HG03280 (cell line): ENCODE data around the gene KLC1.
"Not testable (repeated sequence)": the region's sequence is repeated elsewhere in the genome, so short reads cannot be mapped to it uniquely, and the experiment has no call there.

Source experiments
- ATAC-seq: cut with Tn5 transposase; IDR thresholded peaks from one replicate; pipeline ENCODE4 v1.9.1; 2021; ENCODE audit warnings: mild to moderate bottlenecking, moderate library complexity; ENCODE audit not compliant: unreplicated experiment

Gene KLC1

GRCh38 chr14:103628684-103629502 lies at the start of gene KLC1:
KLC1 (plus strand) TSS chr14:103629211; CDS start chr14:103654565, 25,354 bp downstream.
- ATAC-seq, result peak; percentile 64

GRCh38 chr14:103581206-103581605 lies 47.8 kb upstream of the KLC1 start:
- no peak for ATAC-seq

- ATAC-seq, result no peak
These were observed 46.9 kb upstream of the KLC1 start for GRCh38 chr14:103581954-103582703.

GRCh38 chr14:103584326-103584915 lies 44.6 kb upstream of the KLC1 start:
- ATAC-seq, result no peak

GRCh38 chr14:103593577-103593976 lies 35.4 kb upstream of the KLC1 start:
- ATAC-seq, result peak; percentile 79

- no peak for ATAC-seq
These were observed 34.7 kb upstream of the KLC1 start for GRCh38 chr14:103594265-103594664.

- no peak for ATAC-seq
These were observed 31.2 kb upstream of the KLC1 start for GRCh38 chr14:103597623-103598377.

- ATAC-seq, result no peak
These were observed 28.5 kb upstream of the KLC1 start for GRCh38 chr14:103600503-103600902.

- no peak for ATAC-seq
These were observed 24.4 kb upstream of the KLC1 start for GRCh38 chr14:103604620-103605019.

- ATAC-seq, result peak; percentile 67
These were observed 21.9 kb upstream of the KLC1 start for GRCh38 chr14:103606963-103607668.

GRCh38 chr14:103607822-103608221 lies 21.2 kb upstream of the KLC1 start:
- no peak for ATAC-seq

- not testable (repeated sequence) for ATAC-seq
These were observed 19.9 kb upstream of the KLC1 start for GRCh38 chr14:103609081-103609480.

GRCh38 chr14:103611215-103611614 lies 17.8 kb upstream of the KLC1 start:
- ATAC-seq, result no peak

- ATAC-seq, result no peak
These were observed 15.5 kb upstream of the KLC1 start for GRCh38 chr14:103613517-103613916.

- ATAC-seq, result no peak
These were observed 12.2 kb upstream of the KLC1 start for GRCh38 chr14:103616635-103617300.

- ATAC-seq, result no peak
These were observed 10.0 kb upstream of the KLC1 start for GRCh38 chr14:103619057-103619456.

- ATAC-seq, result no peak
These were observed 7.2 kb upstream of the KLC1 start for GRCh38 chr14:103621860-103622259.

- ATAC-seq, result no peak
These were observed 5.7 kb upstream of the KLC1 start for GRCh38 chr14:103623308-103623707.

GRCh38 chr14:103623883-103624482 lies 5.0 kb upstream of the KLC1 start:
- no peak for ATAC-seq
